GM19395 (cell line): ENCODE results near the gene GMEB2.
"Not testable (repeated sequence)": the region's sequence is repeated elsewhere in the genome, so short reads cannot be mapped to it uniquely, and the experiment has no call there.

Experiments used
- ATAC-seq: cut with Tn5 transposase; IDR thresholded peaks from one replicate; pipeline ENCODE4 v1.9.1; 2021; ENCODE audit warnings: mild to moderate bottlenecking, moderate library complexity; ENCODE audit not compliant: unreplicated experiment

Gene GMEB2

GRCh38 chr20:63640686-63641085 lies 13.8 kb upstream of the GMEB2 start:
- ATAC-seq = not testable (repeated sequence)

GRCh38 chr20:63640086-63640485 lies 13.2 kb upstream of the GMEB2 start:
- ATAC-seq = no peak

DNA sequence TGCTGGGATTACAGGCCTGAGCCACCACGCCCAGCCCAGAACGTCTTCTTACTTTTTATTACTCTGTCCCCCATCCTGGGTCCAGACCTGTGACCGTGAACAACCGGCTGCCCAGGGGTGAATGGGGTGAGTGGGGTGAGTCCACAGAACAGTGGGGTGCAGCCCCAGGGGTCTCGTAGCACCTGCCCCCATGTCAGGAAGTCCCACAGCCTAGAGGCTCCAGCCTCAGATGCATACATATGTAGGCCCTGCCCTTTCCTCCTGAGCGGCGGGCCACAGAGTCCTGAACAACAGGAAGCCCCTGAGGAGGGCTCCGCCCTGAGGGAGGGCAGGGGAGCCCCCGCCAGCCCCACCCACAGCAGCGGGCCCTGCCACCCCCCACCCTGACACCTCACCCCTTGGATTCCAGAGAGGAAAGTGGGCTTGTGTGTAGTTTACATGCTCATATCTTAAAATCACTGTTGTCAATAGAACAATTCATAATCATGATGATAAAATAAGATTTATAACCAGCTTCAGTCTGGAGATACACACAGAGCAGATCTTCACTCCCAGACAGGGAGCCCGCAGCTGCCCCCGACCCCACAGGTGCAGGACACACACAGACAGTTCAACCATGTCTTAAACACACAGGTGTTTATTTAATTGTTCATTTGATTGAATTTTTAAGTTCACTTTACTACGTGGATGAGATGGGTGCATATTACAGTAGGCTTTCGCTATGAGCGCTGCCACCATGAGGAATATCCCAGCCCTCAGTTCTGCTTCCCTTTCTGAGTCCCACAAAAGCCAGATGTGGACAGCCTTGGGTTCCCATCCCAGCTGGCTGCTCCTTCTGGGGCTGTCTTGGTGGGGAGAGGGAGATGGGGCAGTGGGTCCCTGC lies 12.4 kb upstream of the GMEB2 start:
- ATAC-seq = no peak

DNA sequence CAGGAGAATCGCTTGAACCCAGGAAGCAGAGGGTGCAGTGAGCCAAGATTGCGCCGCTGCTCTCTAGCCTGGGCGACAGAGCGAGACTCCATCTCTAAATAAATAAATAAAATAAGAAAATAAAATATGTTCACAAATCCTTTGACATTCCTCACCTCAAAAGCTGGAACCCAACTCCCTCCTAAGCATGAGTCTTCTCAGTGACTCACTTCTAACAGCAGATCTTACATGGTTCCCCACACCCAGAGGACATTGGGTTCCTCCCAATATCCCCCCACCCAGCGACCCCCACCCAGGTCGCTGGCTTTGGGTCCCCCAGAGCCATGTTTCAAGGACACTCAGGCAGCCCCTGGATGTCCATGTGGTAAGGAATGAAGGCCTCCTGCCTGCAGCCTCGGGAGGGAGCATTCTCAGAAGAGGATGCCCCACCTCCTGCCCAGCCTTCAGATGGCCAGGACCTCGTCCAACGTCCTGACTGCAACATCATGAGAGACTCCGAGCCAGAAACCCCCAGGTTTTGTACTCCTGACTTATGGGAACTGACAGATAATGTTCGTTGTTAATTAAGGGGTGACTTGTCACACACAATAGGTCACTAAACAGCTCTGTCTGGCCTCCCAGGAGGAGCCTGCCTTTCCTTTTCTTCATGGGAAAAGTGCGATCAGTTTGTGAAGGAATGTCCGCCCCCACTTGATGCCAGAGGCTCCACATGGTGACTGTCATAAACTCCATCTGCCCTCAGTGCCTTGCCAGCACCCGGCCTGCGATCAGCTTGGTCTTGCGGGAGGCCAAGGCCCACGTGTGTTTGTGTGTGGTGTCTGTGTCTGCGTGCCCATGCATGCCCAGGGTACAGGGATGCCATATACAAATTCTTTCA lies 10.1 kb upstream of the GMEB2 start:
- ATAC-seq = no peak

GRCh38 chr20:63635431-63636141 lies 8.7 kb upstream of the GMEB2 start:
- no peak for ATAC-seq

DNA sequence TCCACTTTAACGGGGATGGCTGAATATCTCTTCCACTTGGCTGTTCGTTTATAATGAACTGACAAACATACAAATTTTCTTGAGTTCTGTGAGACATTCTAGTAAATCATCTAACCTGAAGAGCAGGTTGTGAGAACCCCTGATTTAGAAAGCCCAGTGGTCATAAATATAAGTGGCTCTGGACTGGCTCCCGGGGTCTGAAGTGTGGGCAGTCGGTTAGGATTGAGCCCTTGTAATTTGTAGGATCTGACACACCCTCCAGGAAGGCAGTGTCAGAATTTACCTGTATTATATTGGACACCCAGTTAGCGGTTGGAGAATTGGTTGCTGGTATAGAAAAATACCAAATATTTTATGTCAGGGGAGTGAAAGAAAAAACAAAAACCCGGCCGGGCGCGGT lies 6.8 kb upstream of the GMEB2 start:
- no peak for ATAC-seq

DNA sequence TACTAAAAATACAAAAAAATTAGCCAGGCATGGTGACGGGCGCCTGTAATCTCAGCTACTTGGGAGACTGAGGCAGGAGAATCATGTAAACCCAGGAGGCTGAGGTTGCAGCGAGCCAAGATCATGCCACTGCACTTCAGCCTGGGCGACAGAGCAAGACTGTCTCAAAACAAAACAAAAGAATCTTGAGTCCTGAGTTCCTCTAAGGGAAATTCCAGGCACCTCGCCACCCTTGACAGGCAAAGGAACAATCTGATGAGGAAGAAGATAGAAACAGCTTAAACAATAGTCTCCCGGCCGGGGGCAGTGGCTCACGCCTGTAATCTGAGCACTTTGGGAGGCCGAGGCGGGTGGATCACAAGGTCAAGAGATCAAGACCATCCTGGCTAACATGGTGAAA lies 4.5 kb upstream of the GMEB2 start:
- ATAC-seq = not testable (repeated sequence)

GRCh38 chr20:63630956-63631355 lies 4.1 kb upstream of the GMEB2 start:
- ATAC-seq = not testable (repeated sequence)

- ATAC-seq = no peak
Measured at GRCh38 chr20:63628246-63628975, 1.5 kb upstream of the GMEB2 start.

GRCh38 chr20:63627751-63628245 lies 897 bp upstream of the GMEB2 start:
- no peak for ATAC-seq

GRCh38 chr20:63627129-63627750 lies 339 bp upstream of the GMEB2 start:
- peak; percentile 77 for ATAC-seq

DNA sequence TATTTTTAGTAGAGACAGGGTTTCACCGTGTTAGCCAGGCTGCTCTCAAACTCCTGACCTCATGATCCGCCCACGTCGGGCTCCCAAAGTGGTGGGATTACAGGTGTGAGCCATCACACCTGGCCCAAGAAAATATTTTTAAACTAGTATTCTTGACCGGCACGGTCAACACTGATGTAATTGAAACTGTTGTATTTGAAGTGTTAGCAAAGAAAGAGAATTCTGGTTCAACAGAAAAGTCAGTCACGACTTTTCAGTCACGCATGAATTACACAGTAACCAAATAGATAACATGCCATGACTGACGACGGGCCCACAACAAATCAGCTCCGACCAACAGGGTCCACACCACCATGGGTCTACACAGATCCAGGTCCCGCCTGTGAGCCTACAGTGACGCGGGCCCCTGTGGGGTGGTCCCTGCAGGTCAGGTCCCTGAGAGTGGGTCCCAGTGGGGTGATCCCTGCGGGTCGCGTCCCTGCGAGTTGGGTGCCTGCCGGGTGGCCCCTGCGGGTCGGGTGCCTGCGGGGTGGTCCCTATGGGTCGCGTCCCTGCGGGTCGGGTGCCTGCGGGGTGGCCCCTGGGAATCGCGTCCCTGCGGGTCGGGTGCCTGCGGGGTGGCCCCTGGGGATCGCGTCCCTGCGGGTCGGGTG lies 1.0 kb downstream of the GMEB2 start:
- no peak for ATAC-seq

DNA sequence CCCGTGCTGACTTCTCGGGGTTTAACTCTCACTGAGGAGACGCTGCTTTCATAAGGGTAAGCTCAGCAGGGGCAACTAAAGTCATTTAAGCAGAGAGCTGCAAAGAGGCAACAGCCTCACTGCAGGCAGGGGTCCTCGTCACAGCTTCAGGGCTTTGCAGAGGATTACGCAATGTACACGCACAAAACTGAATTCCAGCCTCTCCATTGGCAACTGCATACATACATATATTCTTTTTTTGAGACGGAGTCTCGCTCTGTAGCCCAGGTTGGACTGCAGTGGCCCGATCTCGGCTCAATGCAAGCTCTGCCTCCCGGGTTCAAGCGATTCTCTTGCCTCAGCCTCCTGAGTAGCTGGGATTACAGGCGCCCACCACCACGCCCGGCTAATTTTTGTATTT lies 2.4 kb downstream of the GMEB2 start:
- ATAC-seq = no peak

DNA sequence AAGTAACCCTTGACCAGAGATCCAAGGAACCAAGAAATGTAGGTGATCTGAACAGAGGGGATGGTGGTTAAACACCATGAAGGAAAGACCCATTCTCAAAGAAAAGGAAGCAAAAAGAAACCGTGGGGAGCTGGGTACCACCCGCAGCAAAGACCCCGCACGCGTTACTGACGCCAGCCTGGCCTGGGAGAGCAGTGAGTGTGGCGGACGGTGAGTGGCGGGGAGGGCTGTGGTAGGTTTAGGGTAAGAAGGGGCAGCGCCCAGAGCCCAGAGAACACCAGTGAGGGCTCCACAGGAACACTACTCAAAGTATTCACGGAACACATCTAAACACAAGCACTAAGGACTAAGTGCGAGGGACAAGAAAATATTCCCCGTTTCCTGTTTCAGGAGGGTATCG lies 4.2 kb downstream of the GMEB2 start:
- ATAC-seq = no peak

GRCh38 chr20:63622096-63622495 lies 4.8 kb downstream of the GMEB2 start:
- no peak for ATAC-seq

DNA sequence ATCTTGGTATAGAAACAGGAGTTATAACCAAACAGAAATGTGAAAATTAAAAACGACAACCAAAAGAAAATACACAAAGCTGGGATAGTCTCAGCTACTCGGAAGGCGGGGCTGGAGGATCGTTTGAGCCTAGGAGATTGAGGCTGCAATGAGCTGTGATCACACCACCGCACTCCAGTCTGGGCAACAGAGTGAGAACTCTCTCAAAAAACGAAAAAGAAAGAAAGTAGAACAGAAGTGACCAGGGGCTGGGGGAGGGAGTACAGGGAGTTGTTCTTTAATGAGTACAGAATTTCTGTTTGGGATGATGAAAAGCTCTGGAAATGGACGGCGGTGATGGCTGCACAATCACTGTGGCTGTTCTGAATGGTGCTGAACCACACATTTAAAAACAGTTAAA lies 5.9 kb downstream of the GMEB2 start:
- no peak for ATAC-seq

GRCh38 chr20:63619505-63619904 lies 7.4 kb downstream of the GMEB2 start:
- ATAC-seq = no peak

GRCh38 chr20:63619086-63619485 lies 7.8 kb downstream of the GMEB2 start:
- ATAC-seq = no peak

DNA sequence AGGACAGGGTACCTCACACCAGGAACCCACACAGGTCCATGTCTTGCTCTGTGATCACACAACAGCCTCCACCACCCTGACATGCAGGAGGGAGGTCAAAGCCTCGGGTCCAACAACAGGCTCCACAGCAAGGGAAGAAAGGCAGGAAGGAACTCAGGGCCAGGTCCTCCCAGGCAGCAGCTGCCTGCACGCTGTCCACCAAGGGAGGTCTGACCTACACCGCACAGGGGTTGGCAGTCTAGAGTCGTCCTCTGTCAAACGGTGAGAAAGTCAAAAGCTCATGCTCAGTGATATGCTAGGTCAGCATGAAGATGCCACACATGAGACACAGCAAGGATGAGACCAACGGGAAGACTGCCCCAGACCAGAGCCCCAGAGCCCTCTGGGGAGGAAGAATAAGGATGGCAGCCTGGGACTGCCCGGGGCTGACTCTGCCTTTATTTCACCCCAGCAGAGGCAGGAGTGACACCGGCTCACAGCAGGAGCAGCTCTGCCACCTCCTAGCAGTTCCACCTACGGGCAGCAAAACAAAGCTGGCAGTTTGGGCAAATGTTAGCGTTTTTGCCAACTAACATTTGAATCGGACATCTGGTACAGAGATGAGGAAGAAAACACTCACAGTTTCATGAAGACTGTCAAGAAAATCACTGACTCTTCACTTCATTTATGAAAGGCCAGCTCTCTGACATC lies 8.5 kb downstream of the GMEB2 start:
- no peak for ATAC-seq
